HK-2 (cell line): Measurements from ENCODE around the gene CCDC28A.

ENCODE experiments used
- DNase-seq: peaks from one replicate; pipeline ENCODE4 v3.0.0-alpha.2; 2018; ENCODE audit not compliant: unreplicated experiment

Gene CCDC28A

DNA sequence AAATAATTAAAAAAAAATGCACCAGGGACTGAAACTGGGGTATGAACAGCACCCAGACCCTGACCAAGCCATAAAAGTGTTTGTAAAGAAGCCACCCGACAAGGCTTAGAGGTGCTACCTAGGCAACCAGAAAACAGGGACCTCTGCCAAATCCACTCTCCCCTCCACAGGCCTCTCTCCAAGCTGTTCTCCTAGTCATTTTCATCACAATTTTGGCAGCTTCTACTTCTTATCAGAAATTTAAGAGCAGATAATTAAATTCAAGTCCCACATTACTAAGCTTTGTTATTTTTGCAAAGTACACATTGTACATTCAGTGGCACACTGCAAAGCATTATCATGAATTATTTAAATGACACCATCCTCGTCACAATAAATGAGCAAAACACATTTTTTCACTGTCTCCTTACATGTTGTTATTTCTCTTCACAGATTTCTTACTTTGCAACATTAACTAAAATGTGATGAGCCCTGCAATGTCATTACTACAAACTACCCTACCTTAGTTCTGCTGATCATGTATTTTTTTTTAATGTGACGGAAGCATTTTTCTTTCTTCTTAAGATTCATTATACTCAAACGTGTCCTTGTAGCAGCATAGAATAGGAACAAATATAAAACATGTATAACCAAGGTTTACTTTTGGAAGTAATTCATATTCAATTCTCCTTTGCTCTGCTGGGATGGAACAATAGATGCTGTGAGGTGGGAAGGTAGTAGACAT, 60.4 kb downstream of the CCDC28A start:
- DNase-seq = no peak

DNA sequence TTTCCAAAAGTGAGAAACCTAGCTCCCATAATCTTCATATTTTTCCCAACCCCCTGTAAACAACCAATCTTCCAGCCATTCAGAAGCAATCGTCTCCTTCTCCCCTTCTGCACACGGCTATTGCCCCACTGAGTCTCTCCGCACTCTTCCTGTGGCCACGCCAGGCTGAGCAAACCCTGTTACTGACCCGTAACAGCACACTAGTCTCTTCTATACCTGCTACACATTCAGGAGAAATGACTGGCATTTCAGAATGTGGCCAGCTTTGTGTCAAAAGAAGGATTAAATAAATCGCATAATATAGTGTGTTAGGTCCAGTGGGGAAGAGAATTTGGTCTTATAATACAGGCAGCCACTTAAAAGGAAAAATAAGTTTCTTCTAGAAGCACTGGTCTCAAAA, 63.7 kb downstream of the CCDC28A start:
- no peak for DNase-seq
